K562 (cell line): ENCODE data around the gene KIF6. TPM values are rescaled to one million over a fixed set of nuclear protein-coding genes. Genes with fewer than 3 reads are reported as not detected.

Experiments used
- ATAC-seq: fragments of 200-7000 bp; cut with Tn5 transposase; 3 replicates; pipeline ENCODE4 v1.9.1; 2020; ENCODE audit warnings: moderate library complexity
- BruUV-seq: library from RNA; stranded (reverse); fragments of 400-500 nt; replicated peaks from 2 replicates; lab custom pipeline; 2021; lab: Mats Ljungman, UMichigan
- CTCF ChIA-PET: fragments of 300-600 bp; formaldehyde crosslinking; extraction: SDS; loops from one replicate; lab custom pipeline; 2021; ENCODE audit warnings: low intra/inter-chr PET ratio; lab: Yijun Ruan, JAX
- POLR2A ChIA-PET: fragments of 300-600, 350-650 bp; sonication (Branson Sonifier 250); formaldehyde crosslinking; extraction: SDS; loops from one replicate; lab custom pipeline; 2021; ENCODE audit warnings: antibody characterized with exemption, inconsistent platforms; lab: Yijun Ruan, JAX
- DNase-seq, 4 experiments: peaks; one replicate each; pipeline versions ENCODE4 v3.0.0 to v3.0.0-alpha.2; 2011 to 2018; ENCODE audit warnings: low spot score in 3 of 4, mixed read lengths in 3 of 4; ENCODE audit errors: extremely low read depth in 1 of 4
- FAIRE-seq: peaks from 2 replicates; lab custom pipeline; 2011; peaks lifted over from hg19 to GRCh38; lab: Jason Lieb, UNC
- H2AFZ ChIP-seq: 2 replicates; pipeline ENCODE4 v1.6.0; 2011; ENCODE audit warnings: low read depth, low read length, control low read depth, inconsistent platforms
- H3K27ac ChIP-seq: fragments of 200-600 bp; 3 replicates; pipeline ENCODE4 v1.8.0; 2011; ENCODE audit warnings: low read depth, mild to moderate bottlenecking, control low read depth, inconsistent platforms, low read length, moderate library complexity, mixed read lengths; ENCODE audit errors: extremely low read depth
- H3K27me3 ChIP-seq, 2 experiments: fragments of 300-600 bp in 1 of 2; 2 replicates in 1 of 2; 3 replicates in 1 of 2; pipeline versions ENCODE4 v1.6.0 to v1.8.0; 2011; ENCODE audit warnings: inconsistent platforms in 2 of 2, low read length in 2 of 2, mild to moderate bottlenecking in 1 of 2, mixed read lengths in 1 of 2, moderate library complexity in 1 of 2; ENCODE audit not compliant: control insufficient read depth in 2 of 2, insufficient read depth in 2 of 2
- H3K36me3 ChIP-seq: fragments of 300-600 bp; 3 replicates; pipeline ENCODE4 v1.8.0; 2011; ENCODE audit warnings: mild to moderate bottlenecking, low read length, inconsistent platforms; ENCODE audit not compliant: control insufficient read depth, insufficient read depth
- H3K4me1 ChIP-seq, 2 experiments: fragments of 200-600 bp in 1 of 2; replicated peaks in 1 of 2; 2 replicates in 1 of 2; 3 replicates in 1 of 2; pipeline versions ENCODE4 v1.5.1 to v1.8.0; 2011; ENCODE audit warnings: inconsistent platforms in 2 of 2, low read length in 2 of 2, mild to moderate bottlenecking in 1 of 2, mixed read lengths in 1 of 2, moderate library complexity in 1 of 2; ENCODE audit not compliant: control insufficient read depth in 2 of 2, insufficient read depth in 2 of 2
- H3K4me2 ChIP-seq: 2 replicates; pipeline ENCODE4 v1.6.1; 2011; ENCODE audit warnings: low read length, control low read depth, inconsistent platforms, mixed read lengths; ENCODE audit not compliant: insufficient read depth
- H3K4me3 ChIP-seq: fragments of 200-600 bp; sonication (generic), shearing (Covaris generic); 2 replicates; pipeline ENCODE4 v1.5.1; 2016; ENCODE audit warnings: control low read depth, inconsistent platforms
- H3K79me2 ChIP-seq: fragments of 200-600 bp; 3 replicates; pipeline ENCODE4 v1.8.0; 2011; ENCODE audit warnings: low read length, inconsistent platforms; ENCODE audit not compliant: control insufficient read depth, insufficient read depth
- H3K9ac ChIP-seq, 2 experiments: 2 replicates each; pipeline versions ENCODE4 v1.6.0 to v1.6.1; 2011; ENCODE audit warnings: low read depth in 2 of 2, low read length in 2 of 2, control low read depth in 1 of 2, inconsistent platforms in 1 of 2, mild to moderate bottlenecking in 1 of 2, mixed read lengths in 1 of 2; ENCODE audit not compliant: insufficient read depth in 1 of 2
- H3K9me1 ChIP-seq: one replicate; pipeline ENCODE4 v1.6.0; 2011; ENCODE audit warnings: inconsistent platforms, mild to moderate bottlenecking, low read length, moderate library complexity; ENCODE audit not compliant: control insufficient read depth, insufficient read depth
- H3K9me3 ChIP-seq: replicated peaks from 2 replicates; pipeline ENCODE4 v1.5.1; 2011; ENCODE audit warnings: low read depth, low read length, inconsistent platforms; ENCODE audit not compliant: control insufficient read depth, insufficient read depth
- H4K20me1 ChIP-seq: replicated peaks from 2 replicates; pipeline ENCODE4 v1.6.1; 2011; ENCODE audit warnings: low read length, inconsistent platforms, mixed read lengths; ENCODE audit not compliant: control insufficient read depth, insufficient read depth
- CBX1 ChIP-seq: sonication (generic); IDR thresholded peaks from 2 replicates; pipeline ENCODE4 v1.6.1; 2016; ENCODE audit warnings: antibody characterized with exemption, low read depth, mild to moderate bottlenecking
- HMGN3 ChIP-seq: IDR thresholded peaks from 2 replicates; pipeline ENCODE4 v1.6.1; 2011; ENCODE audit warnings: borderline replicate concordance, low read depth, mild to moderate bottlenecking, mixed read lengths, low read length; ENCODE audit not compliant: insufficient read length; ENCODE audit errors: extremely low read depth
- PTBP1 ChIP-seq: fragments of 200-400 bp; formaldehyde crosslinking; IDR thresholded peaks from 2 replicates; pipeline ENCODE4 v1.6.1; 2017; ENCODE audit warnings: low read depth, low read length
- RCOR1 ChIP-seq, 2 experiments: IDR thresholded peaks; 2 replicates each; pipeline ENCODE4 v1.6.1; 2012; ENCODE audit warnings: low read depth in 2 of 2, low read length in 2 of 2, borderline replicate concordance in 1 of 2, improper control_type of control experiment in 1 of 2
- ZC3H4 ChIP-seq: sonication (generic); formaldehyde crosslinking; IDR thresholded peaks from 2 replicates; pipeline ENCODE4 v1.9.0; 2021; ENCODE audit warnings: missing genetic modification reagents, borderline replicate concordance
- ZNF121 ChIP-seq: sonication (generic); formaldehyde crosslinking; conservative IDR thresholded peaks from 2 replicates; pipeline ENCODE4 v1.8.0; 2022; ENCODE audit warnings: missing genetic modification reagents
- ZNF507 ChIP-seq: conservative IDR thresholded peaks from 2 replicates; pipeline ENCODE4 v1.6.1; 2017; ENCODE audit warnings: missing genetic modification characterization, missing compliant biosample characterization
- WGBS: fragments of 100-300 bp; shearing (Covaris generic); methylation state at CpG from one replicate; pipeline ENCODE4 v1.1.6; 2016; ENCODE audit warnings: low coverage, mixed read lengths; ENCODE audit not compliant: insufficient coverage; ENCODE audit errors: missing lambda C conversion rate; 5-methylcytosine and 5-hydroxymethylcytosine counted together
- in situ Hi-C: fragments of 300-500 bp; cut with MboI; formaldehyde crosslinking; loops from 4 replicates; pipeline ENCODE4 v1.15.0; 2018; ENCODE audit warnings: inconsistent platforms, mixed read lengths
- intact Hi-C: fragments of 100-400 bp; cut with micrococcal nuclease; formaldehyde crosslinking; loops from 2 replicates; pipeline ENCODE4 v1.14.2; 2022
- polyA plus RNA-seq, 8 experiments: library from polyadenylated mRNA; depleted of rRNA in 4 of 8; stranded (reverse) in 5 of 8; unstranded in 3 of 8; fragments of >200 nt; fragmentation: Nextera tagmentation in 2 of 8; fragmentation: Illumina TruSeq in 1 of 8; extraction: Ambion mirVana in 2 of 8; extraction: Trizol in 1 of 8; gene quantifications; 2 replicates each; pipeline versions ENCODE4 v1.2.1 to v1.2.3, GENCODE V29; 2011 to 2014; ENCODE audit warnings: inconsistent platforms in 1 of 8, missing spikeins in 1 of 8
- total RNA-seq, 7 experiments: library from RNA; depleted of rRNA in 6 of 7; stranded (reverse); fragments of >200 nt in 6 of 7; fragmentation: Illumina TruSeq in 2 of 7; extraction: Trizol in 2 of 7; gene quantifications; 2 replicates each; pipeline versions ENCODE4 v1.2.1 to v1.2.3, GENCODE V29; 2011 to 2021; ENCODE audit warnings: low replicate concordance in 1 of 7
- TF ChIP-seq, protein P1 (sequence below): fragments of 250-450 bp; sonication (Bioruptor Pico); IDR thresholded peaks from 2 replicates; pipeline ENCODE4 v1.6.1; 2021; ENCODE audit warnings: mild to moderate bottlenecking

The KIF6 gene
- total and polyA plus RNA-seq, 9 of the 15 experiments (the other 6 are each of a cell fraction or from before 2014, with no cell fraction given): not detected

- H3K9me1 ChIP-seq: no peaks in the 10 kb centered on the region
- no peaks in the 10 kb centered on the region; a peak in 1 of 5 replicates for H3K27me3 ChIP-seq
- CTCF ChIA-PET: no interaction called here
- no peak overlapping the region for H3K4me3 ChIP-seq
- no peak for DNase-seq
- TF ChIP-seq ZNF507 (tag): no peak
- no peak for TF ChIP-seq HMGN3
- TF ChIP-seq, protein P1, sequence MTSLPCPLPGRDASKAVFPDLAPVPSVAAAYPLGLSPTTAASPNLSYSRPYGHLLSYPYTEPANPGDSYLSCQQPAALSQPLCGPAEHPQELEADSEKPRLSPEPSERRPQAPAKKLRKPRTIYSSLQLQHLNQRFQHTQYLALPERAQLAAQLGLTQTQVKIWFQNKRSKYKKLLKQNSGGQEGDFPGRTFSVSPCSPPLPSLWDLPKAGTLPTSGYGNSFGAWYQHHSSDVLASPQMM (CRISPR knock-in tag): no peak
- no peak for TF ChIP-seq RCOR1 (IDR thresholded peaks at IDR 0.05; ENCODE audit: borderline replicate concordance in 1 of 2, low read depth in 2 of 2, low read length in 2 of 2)
- no peak for TF ChIP-seq ZNF121 (CRISPR knock-in tag)
- no peak for TF ChIP-seq ZC3H4 (CRISPR knock-in tag)
- TF ChIP-seq CBX1: no peak
- TF ChIP-seq PTBP1: no peak
- H3K36me3 ChIP-seq: no peaks in the 10 kb centered on the region
- no peaks in the 10 kb centered on the region for H4K20me1 ChIP-seq
- no peaks in the 10 kb centered on the region for H3K79me2 ChIP-seq
- no peak overlapping the region for H3K27ac ChIP-seq
- no peak overlapping the region for H3K9ac ChIP-seq
- no peak for ATAC-seq
- no peaks in the 10 kb centered on the region for H3K4me1 ChIP-seq
- no peak for FAIRE-seq
- H2AFZ ChIP-seq: no peak overlapping the region
- POLR2A ChIA-PET: interaction anchor here (1.2 kb wide), 1 partner anchor 19 kb away, joined by 3 read pairs; no protein-coding TSS in a partner anchor
- no TSS peak for BruUV-seq
- 0% methylated on average over 4 of the region's 4 CpGs for WGBS
- H3K9me3 ChIP-seq: no peaks in the 10 kb centered on the region
- in situ Hi-C loops (no loop called here), intact Hi-C loops (no loop called here)
- H3K4me2 ChIP-seq: no peak overlapping the region
Measured at GRCh38 chr6:39576556-39577303, 148.5 kb downstream of the KIF6 start.
